WTC11 (cell line): ENCODE results near the gene ADIPOR1. TPM values are rescaled to one million over a fixed set of nuclear protein-coding genes. Genes with fewer than 3 reads are reported as not detected.

Experiments
- ATAC-seq: fragments of 200-7000 bp; cut with Tn5 transposase; 2 replicates; pipeline ENCODE4 v1.10.0; 2021; ENCODE audit warnings: mild to moderate bottlenecking, moderate library complexity
- CTCF ChIA-PET: fragments of 300-600 bp; sonication (Branson Sonifier 250); formaldehyde crosslinking; loops from one replicate; lab custom pipeline; 2021; ENCODE audit warnings: antibody characterized with exemption; lab: Charles Lee
- POLR2A ChIA-PET: fragments of 350-600 bp; sonication (Branson Sonifier 250); formaldehyde crosslinking; loops from one replicate; lab custom pipeline; 2021; ENCODE audit warnings: antibody characterized with exemption; lab: Charles Lee
- DNase-seq: peaks from one replicate; pipeline ENCODE4 v3.0.0; 2021; ENCODE audit warnings: low spot score
- H3K27ac Mint-ChIP-seq: 2 replicates; pipeline ENCODE4 v1.8.0; 2021; ENCODE audit warnings: mixed read lengths
- H3K27me3 Mint-ChIP-seq: 2 replicates; pipeline ENCODE4 v1.8.0; 2021; ENCODE audit warnings: low read depth, mild to moderate bottlenecking, moderate library complexity, mixed read lengths
- H3K36me3 Mint-ChIP-seq: 2 replicates; pipeline ENCODE4 v1.8.0; 2021; ENCODE audit warnings: mixed read lengths
- H3K4me1 Mint-ChIP-seq: 2 replicates; pipeline ENCODE4 v1.8.0; 2022; ENCODE audit warnings: mixed read lengths
- H3K4me3 Mint-ChIP-seq: 2 replicates; pipeline ENCODE4 v1.8.0; 2021; ENCODE audit warnings: mild to moderate bottlenecking, moderate library complexity, mixed read lengths
- H3K9me3 Mint-ChIP-seq: 2 replicates; pipeline ENCODE4 v1.8.0; 2021; ENCODE audit warnings: mixed read lengths
- AFF4 ChIP-seq: sonication (generic); formaldehyde crosslinking; IDR thresholded peaks from 2 replicates; pipeline ENCODE4 v1.8.1; 2023; ENCODE audit warnings: mild to moderate bottlenecking, missing genetic modification reagents, borderline replicate concordance
- ATF3 ChIP-seq: sonication (generic); formaldehyde crosslinking; conservative IDR thresholded peaks from 2 replicates; pipeline ENCODE4 v1.8.1; 2022; ENCODE audit warnings: mild to moderate bottlenecking, missing genetic modification reagents
- CDX4 ChIP-seq: fragments of 250-450 bp; sonication (Bioruptor Pico); IDR thresholded peaks from 2 replicates; pipeline ENCODE4 v1.9.0; 2021; ENCODE audit warnings: moderate library complexity, mild to moderate bottlenecking, inconsistent platforms, borderline replicate concordance
- E2F5 ChIP-seq: sonication (generic); formaldehyde crosslinking; IDR thresholded peaks from 2 replicates; pipeline ENCODE4 v1.8.1; 2022; ENCODE audit warnings: mild to moderate bottlenecking, moderate library complexity, missing genetic modification reagents
- ETV6 ChIP-seq: sonication (generic); formaldehyde crosslinking; IDR thresholded peaks from 2 replicates; pipeline ENCODE4 v1.8.1; 2022; ENCODE audit warnings: mild to moderate bottlenecking, missing genetic modification reagents
- FOXK1 ChIP-seq: sonication (generic); formaldehyde crosslinking; IDR thresholded peaks from 2 replicates; pipeline ENCODE4 v1.8.0; 2022; ENCODE audit warnings: mild to moderate bottlenecking, moderate library complexity, missing genetic modification reagents
- FOXP4 ChIP-seq: sonication (generic); formaldehyde crosslinking; IDR thresholded peaks from 2 replicates; pipeline ENCODE4 v1.8.0; 2022; ENCODE audit warnings: mild to moderate bottlenecking, missing genetic modification reagents
- GRHL2 ChIP-seq: fragments of 250-450 bp; sonication (Bioruptor Pico); IDR thresholded peaks from 2 replicates; pipeline ENCODE4 v1.8.0; 2022; ENCODE audit warnings: mild to moderate bottlenecking, moderate library complexity; ENCODE audit not compliant: insufficient replicate concordance, severe bottlenecking
- HMGA2 ChIP-seq: fragments of 250-450 bp; sonication (Bioruptor Pico); IDR thresholded peaks from 2 replicates; pipeline ENCODE4 v1.4.0; 2021; ENCODE audit warnings: mild to moderate bottlenecking, moderate library complexity
- IRF1 ChIP-seq: sonication (generic); formaldehyde crosslinking; IDR thresholded peaks from 2 replicates; pipeline ENCODE4 v1.8.0; 2023; ENCODE audit warnings: missing genetic modification reagents
- MAX ChIP-seq: sonication (generic); formaldehyde crosslinking; IDR thresholded peaks from 2 replicates; pipeline ENCODE4 v1.8.0; 2022; ENCODE audit warnings: mild to moderate bottlenecking, missing genetic modification reagents
- NFATC4 ChIP-seq: fragments of 250-450 bp; sonication (Bioruptor Pico); IDR thresholded peaks from 2 replicates; pipeline ENCODE4 v1.9.0; 2021; ENCODE audit warnings: mild to moderate bottlenecking
- RELA ChIP-seq: sonication (generic); formaldehyde crosslinking; IDR thresholded peaks from 2 replicates; pipeline ENCODE4 v1.8.1; 2022; ENCODE audit warnings: missing genetic modification reagents, mild to moderate bottlenecking, borderline replicate concordance
- TCF7 ChIP-seq: sonication (generic); formaldehyde crosslinking; IDR thresholded peaks from 2 replicates; pipeline ENCODE4 v1.8.0; 2022; ENCODE audit warnings: mild to moderate bottlenecking, low read depth, missing genetic modification reagents, moderate library complexity
- TEAD4 ChIP-seq: sonication (generic); formaldehyde crosslinking; IDR thresholded peaks from 2 replicates; pipeline ENCODE4 v1.8.0; 2022; ENCODE audit warnings: mild to moderate bottlenecking, missing genetic modification reagents
- USF2 ChIP-seq: sonication (generic); formaldehyde crosslinking; IDR thresholded peaks from 2 replicates; pipeline ENCODE4 v1.8.1; 2023; ENCODE audit warnings: mild to moderate bottlenecking, missing genetic modification reagents, moderate library complexity
- ZNF396 ChIP-seq: fragments of 250-450 bp; sonication (Bioruptor Pico); IDR thresholded peaks from 2 replicates; pipeline ENCODE4 v1.8.0; 2021; ENCODE audit warnings: mild to moderate bottlenecking, moderate library complexity, borderline replicate concordance
- ZNF423 ChIP-seq: fragments of 250-450 bp; sonication (Bioruptor Pico); IDR thresholded peaks from 2 replicates; pipeline ENCODE4 v2.1.2; 2022; ENCODE audit warnings: mild to moderate bottlenecking, moderate library complexity
- total RNA-seq: library from RNA; stranded (reverse); gene quantifications from 3 replicates; pipeline ENCODE4 v1.2.3, GENCODE V29; 2021

The ADIPOR1 gene
- total RNA-seq, 1 experiment from 2014 or later = 72.6 TPM

GRCh38 chr1:202934755-202935154 is 23.4 kb downstream of the ADIPOR1 start (continued):
- TF ChIP-seq AFF4 (no peak), TEAD4 (CRISPR knock-in tag) (no peak), HMGA2 (CRISPR knock-in tag) (no peak), ETV6 (CRISPR knock-in tag) (no peak)

GRCh38 chr1:202932476-202932875 is 25.6 kb downstream of the ADIPOR1 start:
- H3K27me3 Mint-ChIP-seq = peaks cover 16% of the 10 kb centered on the region
- POLR2A ChIA-PET = no interaction called here
- CTCF ChIA-PET = no interaction called here
- ATAC-seq (no peak), DNase-seq (no peak)
- H3K9me3 Mint-ChIP-seq = peaks cover 17% of the 10 kb centered on the region
- H3K4me1 Mint-ChIP-seq = no peaks in the 10 kb centered on the region
- TF ChIP-seq NFATC4 (CRISPR knock-in tag) (no peak), ZNF396 (CRISPR knock-in tag) (no peak), FOXP4 (CRISPR knock-in tag) (no peak), E2F5 (no peak), ZNF423 (CRISPR knock-in tag) (no peak), MAX (CRISPR knock-in tag) (no peak)
- H3K4me3 Mint-ChIP-seq = no peak overlapping the region
- no peaks in the 10 kb centered on the region for H3K36me3 Mint-ChIP-seq
- H3K27ac Mint-ChIP-seq = no peak overlapping the region

GRCh38 chr1:202926581-202927491 is 31.3 kb downstream of the ADIPOR1 start, which contains the start of gene KLHL12:
Gene KLHL12, minus strand, starts transcription at chr1:202927234. Its CDS starts 2,072 bp downstream, at chr1:202925162.
- peak within 1 kb of the TSS; percentile 95 for H3K4me3 Mint-ChIP-seq
- H3K27me3 Mint-ChIP-seq = no peaks in the 10 kb centered on the region
- peak within 1 kb of the TSS; percentile 99 for H3K27ac Mint-ChIP-seq
- ATAC-seq (peak; percentile 96), DNase-seq (peak; percentile 98)
- ChIA-PET POLR2A (interaction anchor here (0.6 to 1.1 kb wide), 5 partner anchors 80 to 199 kb away, joined by 3 to 7 read pairs (median 5); partner anchors contain the start of gene TMEM183A), CTCF (interaction anchor here (0.6 to 1.0 kb wide), 7 partner anchors 28 to 1332 kb away, joined by 3 to 4 read pairs (median 4); no protein-coding TSS in a partner anchor)
- peaks cover 8% of the 10 kb centered on the region for H3K36me3 Mint-ChIP-seq
- peaks cover 5% of the 10 kb centered on the region for H3K4me1 Mint-ChIP-seq
- H3K9me3 Mint-ChIP-seq = no peaks in the 10 kb centered on the region
- TF ChIP-seq IRF1 = peak; percentile 51; the same call in 1 of the 2 replicates
- peak; percentile 45; the same call in 1 of the 2 replicates for TF ChIP-seq RELA (CRISPR knock-in tag)
- no peak for TF ChIP-seq GRHL2 (CRISPR knock-in tag)
- no peak for TF ChIP-seq CDX4 (CRISPR knock-in tag)
- TF ChIP-seq ATF3 (CRISPR knock-in tag) = peak; percentile 72; the same call in 1 of the 2 replicates
- TF ChIP-seq TCF7 (CRISPR knock-in tag) = no peak
- TF ChIP-seq E2F5 = peak; percentile 81
- peak; percentile 87; the same call in 1 of the 2 replicates for TF ChIP-seq FOXK1 (CRISPR knock-in tag)
- TF ChIP-seq USF2 (CRISPR knock-in tag) = peak; percentile 99
